Coronary artery (tissue), 2 donors: ENCODE results near the gene SPOCK3.
A peak's percentile ranks its signal among the peaks of the same experiment; 100 is the strongest.

Experiments
- DNase-seq: peaks from one replicate; pipeline ENCODE4 v3.0.0-alpha.2; 2017; ENCODE audit warnings: low spot score
- H3K27ac ChIP-seq, 2 donors: fragments of 200-600 bp; sonication (generic); one replicate each; pipeline ENCODE4 v1.5.1; 2016 to 2019
- H3K4me3 ChIP-seq: fragments of 200-600 bp; sonication (generic); 2 replicates; pipeline ENCODE4 v1.5.1; 2016; ENCODE audit warnings: mild to moderate bottlenecking, moderate library complexity
- CTCF ChIP-seq: fragments of 200-600 bp; sonication (generic); IDR thresholded peaks from one replicate; pipeline ENCODE4 v1.5.1; 2019; ENCODE audit warnings: antibody characterized with exemption

The SPOCK3 gene

GRCh38 chr4:167031534-167032156 lies 202.6 kb downstream of the SPOCK3 start:
- Histone ChIP-seq H3K27ac (no peak overlapping the region), H3K4me3 (no peak overlapping the region)
- TF ChIP-seq CTCF = no peak
- no peak for DNase-seq

GRCh38 chr4:167028976-167029375 lies 205.3 kb downstream of the SPOCK3 start:
- no peak for DNase-seq
- H3K4me3 ChIP-seq = no peak overlapping the region
- H3K27ac ChIP-seq = no peak overlapping the region
- TF ChIP-seq CTCF = no peak

DNA sequence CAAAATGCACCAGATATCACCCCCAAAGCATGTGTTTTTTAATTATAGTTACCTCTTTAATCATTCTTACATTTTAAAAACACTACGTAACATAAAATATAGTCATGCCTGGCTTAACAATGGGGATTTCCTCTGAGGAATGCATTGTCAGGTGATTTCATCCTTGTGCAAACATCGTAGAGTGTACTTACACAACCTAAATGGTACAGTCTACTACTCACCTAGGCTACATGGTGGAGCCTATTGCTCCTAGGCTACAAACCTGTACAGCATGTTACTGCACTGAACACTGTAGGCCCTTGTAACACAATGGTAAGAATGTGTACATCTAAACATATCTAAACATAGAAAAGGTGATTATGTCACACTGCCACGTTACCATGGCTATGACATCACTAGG lies 208.6 kb downstream of the SPOCK3 start:
- DNase-seq = no peak
- no peak for TF ChIP-seq CTCF
- Histone ChIP-seq H3K4me3 (no peak overlapping the region), H3K27ac (no peak overlapping the region)

DNA sequence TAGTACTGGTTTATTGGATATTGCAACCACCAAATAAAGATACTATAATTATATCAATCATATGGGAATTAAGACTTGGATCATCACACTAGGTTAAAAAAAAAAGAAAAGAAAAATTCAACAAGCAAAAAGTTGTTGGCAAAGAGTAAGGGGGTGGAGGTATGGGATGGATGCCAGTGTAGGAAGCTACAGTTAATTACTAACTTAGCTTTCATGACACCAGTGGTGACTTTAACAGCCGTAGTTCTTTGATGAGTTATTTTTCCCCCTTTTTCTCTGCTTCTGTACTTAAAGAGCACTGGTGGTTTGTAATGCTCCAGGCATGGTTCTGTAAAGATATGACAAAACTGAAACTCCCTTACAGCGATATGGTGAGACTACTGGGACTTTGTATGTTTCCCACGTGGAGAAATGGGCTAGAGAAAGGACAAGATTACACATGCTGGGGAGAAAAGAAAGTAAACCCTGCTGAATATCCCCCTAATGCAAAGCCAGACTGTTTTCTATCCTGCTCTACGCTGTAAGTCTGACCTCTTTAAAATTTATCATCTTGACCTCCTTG lies 210.8 kb downstream of the SPOCK3 start:
- H3K4me3 ChIP-seq = no peak overlapping the region
- no peak for TF ChIP-seq CTCF
- DNase-seq = no peak
- H3K27ac ChIP-seq = no peak overlapping the region

DNA sequence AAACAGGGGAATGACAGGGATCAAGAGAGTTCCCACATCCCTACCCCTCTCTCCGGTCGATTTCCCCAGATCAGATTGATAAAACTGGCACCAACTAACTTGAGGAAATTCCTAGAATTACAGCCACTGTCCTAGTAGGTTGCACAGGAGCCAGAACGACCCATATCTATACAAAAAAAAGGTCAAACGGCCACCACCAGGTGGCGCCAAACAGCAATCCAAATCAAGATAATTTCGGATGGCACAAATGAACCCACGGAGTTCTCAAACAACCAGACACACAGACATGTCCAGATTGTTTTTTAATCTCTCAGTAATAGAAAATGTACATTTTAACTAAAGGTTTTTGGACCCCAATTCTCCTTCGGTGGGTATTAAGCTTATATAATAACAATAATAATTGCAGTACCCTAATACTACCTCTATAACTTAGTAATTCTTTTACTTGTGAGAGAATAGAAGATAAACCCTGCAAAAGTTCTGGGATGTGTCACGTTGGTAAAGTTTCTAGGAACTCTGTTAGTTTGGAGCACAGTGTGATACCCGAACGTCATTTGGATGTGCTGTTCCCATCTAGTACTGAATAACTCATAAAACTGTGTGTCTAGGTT lies 212.6 kb downstream of the SPOCK3 start:
- H3K27ac ChIP-seq = no peak overlapping the region
- no peak for DNase-seq
- no peak overlapping the region for H3K4me3 ChIP-seq
- peak; percentile 55 for TF ChIP-seq CTCF

GRCh38 chr4:167020410-167020809 lies 213.9 kb downstream of the SPOCK3 start:
- no peak for TF ChIP-seq CTCF
- Histone ChIP-seq H3K4me3 (no peak overlapping the region), H3K27ac (no peak overlapping the region)
- no peak for DNase-seq

GRCh38 chr4:167014944-167015343 lies 219.3 kb downstream of the SPOCK3 start:
- Histone ChIP-seq H3K4me3 (no peak overlapping the region), H3K27ac (no peak overlapping the region)
- TF ChIP-seq CTCF = no peak
- DNase-seq = no peak
